Measurements from ENCODE around the gene RHO.
"Not testable (repeated sequence)": the region's sequence is repeated elsewhere in the genome, so short reads cannot be mapped to it uniquely, and the experiment has no call there.

Gene RHO

GRCh38 chr3:129499604-129500333, 28.7 kb upstream of the RHO start:
- not testable (repeated sequence) for DNase-seq

GRCh38 chr3:129500334-129500658, 28.1 kb upstream of the RHO start:
- no peak for DNase-seq

- no peak for DNase-seq
Measured at GRCh38 chr3:129501630-129502029, 26.8 kb upstream of the RHO start.

- DNase-seq: no peak
Measured at GRCh38 chr3:129502641-129503408, 25.6 kb upstream of the RHO start.

GRCh38 chr3:129503471-129504291, 24.8 kb upstream of the RHO start:
- no peak for DNase-seq

- DNase-seq: no peak
Measured at GRCh38 chr3:129504471-129505100, 23.9 kb upstream of the RHO start.

DNA sequence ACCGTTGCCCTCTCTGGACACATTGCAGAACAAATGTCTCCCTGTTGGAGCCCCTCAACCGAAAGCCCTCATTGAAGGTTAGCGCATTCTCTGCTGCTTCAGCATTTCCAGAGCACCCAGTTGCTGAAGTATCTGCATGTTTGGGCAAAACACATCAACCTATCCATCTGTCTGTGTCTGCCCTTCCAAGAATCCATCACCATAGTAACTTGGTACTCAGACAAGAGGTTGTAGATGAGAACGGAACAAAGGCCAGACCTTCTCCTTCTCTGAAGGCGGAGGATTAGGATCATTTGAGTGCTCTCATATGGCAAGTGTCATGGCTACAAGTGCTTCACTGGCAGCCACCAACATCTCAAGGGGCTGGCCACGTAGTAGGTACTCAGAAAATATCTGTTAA, 23.1 kb upstream of the RHO start:
- no peak for DNase-seq

DNA sequence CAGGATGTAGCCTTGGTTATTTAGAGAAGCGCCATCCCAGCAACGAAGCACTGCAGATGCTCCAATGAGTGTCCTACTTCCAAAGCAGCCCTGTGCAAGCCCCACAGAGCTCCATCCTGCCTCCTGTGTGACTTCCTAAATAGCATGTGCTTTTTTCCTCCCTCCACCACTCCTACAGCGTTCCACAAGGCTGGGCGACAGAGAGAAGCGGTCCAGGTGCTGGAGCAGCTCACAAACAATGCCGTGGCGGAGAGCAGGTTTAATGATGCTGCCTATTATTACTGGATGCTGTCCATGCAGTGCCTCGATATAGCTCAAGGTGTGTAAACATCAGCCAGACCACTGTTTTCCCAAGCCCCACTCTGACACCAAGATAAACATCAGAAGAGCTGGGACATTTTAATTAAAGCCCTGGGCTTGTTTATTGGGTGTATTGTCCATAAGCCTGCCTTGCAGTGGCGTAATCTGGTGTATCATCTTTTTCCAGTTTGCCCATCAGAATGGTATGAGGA, 22.2 kb upstream of the RHO start:
- DNase-seq: no peak

DNA sequence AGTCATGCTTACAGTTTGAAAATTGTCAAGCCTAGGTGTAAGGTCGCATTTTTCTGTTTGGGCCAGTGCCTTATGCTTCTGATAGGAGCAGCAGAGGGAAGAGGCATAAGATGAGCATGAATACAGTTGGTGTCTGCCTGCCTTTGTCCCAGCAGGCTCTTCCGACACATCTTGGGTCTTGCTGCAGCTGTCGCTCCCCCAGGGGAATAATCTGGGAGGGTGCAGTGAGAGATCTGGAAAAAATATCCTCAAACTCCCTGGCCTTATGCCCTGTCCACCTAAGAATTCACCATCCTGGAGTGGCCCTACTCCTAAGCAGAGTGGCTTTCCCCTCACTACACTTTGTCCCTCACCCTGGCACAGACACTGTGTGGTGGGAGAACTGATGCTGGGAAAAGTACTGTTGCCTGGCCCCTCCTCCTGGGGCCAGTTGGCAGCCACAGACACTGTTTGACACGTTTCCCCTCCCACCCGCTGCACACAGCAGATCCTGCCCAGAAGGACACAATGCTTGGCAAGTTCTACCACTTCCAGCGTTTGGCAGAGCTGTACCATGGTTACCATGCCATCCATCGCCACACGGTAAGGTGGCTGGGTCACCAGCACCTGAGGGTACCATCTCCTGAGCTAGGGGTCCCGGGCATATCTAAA, 21.1 kb upstream of the RHO start:
- no peak for DNase-seq

DNA sequence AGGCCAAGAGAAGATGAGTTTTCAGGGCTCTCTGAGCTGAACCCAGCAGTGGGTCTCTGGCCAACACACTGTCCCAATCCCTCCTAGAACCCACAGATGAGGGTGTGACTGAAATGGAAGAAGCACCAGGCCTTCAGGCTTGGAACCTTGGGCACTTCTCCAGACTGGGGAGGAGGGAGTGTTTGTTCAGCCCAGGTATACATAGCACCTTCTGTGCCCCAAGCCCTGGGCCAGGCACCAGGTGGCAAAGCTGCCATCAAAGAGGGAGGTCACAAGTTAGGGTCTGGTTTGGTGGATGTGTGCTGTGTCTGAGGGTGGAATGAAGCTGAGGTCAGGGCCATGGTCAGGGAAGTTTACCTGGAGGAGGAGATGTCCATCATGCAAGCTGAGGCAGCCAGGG, 15.8 kb upstream of the RHO start:
- no peak for DNase-seq

DNA sequence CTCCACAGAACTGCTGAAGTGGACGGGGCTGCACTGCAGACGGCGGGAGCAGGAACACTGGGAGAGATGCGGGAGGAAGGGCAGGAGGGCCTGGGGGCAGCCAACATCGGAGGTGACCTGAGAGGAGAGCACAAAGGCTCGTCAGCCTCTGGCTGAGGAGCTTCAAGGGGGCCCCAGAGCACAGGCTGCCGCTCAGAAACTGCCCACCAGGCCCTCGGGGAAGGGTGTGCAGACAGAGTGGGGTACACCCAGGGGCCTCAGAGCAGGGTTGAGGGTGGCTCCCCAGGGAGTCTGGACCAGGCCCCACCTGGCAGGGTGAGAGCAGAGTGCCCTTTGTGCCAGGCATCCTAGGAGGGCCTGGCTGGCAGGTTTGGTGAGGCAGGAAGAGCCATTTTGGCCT, 14.7 kb upstream of the RHO start:
- no peak for DNase-seq

- DNase-seq: no peak
Measured at GRCh38 chr3:129514110-129514509, 14.3 kb upstream of the RHO start.

DNA sequence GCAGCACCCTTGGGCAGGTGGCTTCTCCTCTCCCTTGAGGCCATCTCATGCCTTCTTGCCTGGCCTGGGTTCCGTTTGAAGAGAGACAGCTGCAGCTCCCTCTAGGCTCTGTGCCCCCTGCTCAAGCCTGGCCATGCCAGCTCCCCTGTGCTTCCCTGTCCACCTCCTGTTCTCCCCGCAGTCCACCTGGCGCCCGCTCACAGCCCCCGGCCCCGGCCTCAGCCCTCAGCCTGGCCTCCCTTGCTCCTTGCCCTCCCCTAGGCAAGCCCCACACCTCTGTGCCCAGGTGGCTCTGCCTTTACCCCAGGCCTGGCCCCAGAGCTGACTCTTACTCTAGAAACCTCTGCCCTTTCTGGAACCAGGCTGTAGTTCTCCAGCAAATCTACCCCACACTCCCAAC, 13.9 kb upstream of the RHO start:
- DNase-seq: no peak

DNA sequence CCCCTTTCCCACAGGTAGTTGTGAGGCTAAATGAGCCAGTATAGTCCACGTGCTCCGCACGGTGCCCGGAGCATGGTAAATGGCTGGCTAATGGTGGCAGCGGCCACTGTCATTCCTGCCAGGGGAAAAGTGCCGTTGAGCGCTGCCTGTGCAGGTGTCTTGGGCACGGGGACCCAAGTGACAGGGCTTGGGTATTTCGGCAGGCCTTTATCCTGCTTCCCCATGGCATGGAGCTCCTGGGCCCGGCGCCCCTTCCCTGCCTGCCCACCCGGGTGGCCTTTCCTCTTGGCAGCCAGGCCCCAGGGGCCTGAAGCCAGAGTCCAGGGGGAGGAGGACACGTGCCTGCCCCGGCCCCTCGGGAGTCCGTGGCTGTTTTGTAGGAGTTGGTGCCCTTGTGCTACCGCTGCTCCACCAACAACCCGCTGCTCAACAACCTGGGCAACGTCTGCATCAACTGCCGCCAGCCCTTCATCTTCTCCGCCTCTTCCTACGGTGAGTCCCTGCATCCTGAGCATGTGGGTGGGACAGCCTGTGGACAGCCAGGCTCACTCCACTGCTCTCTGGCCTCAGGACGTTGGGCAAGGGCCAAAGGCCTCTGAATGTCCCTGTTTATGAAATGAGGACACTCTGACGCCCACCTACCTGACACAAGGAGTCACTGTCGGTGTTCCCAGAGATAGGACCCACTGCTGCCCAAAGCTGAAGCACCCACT, 13.2 kb upstream of the RHO start:
- DNase-seq: not testable (repeated sequence)

- DNase-seq: not testable (repeated sequence)
Measured at GRCh38 chr3:129515821-129516432, 12.5 kb upstream of the RHO start.

- DNase-seq: no peak
Measured at GRCh38 chr3:129517516-129517915, 10.9 kb upstream of the RHO start.

DNA sequence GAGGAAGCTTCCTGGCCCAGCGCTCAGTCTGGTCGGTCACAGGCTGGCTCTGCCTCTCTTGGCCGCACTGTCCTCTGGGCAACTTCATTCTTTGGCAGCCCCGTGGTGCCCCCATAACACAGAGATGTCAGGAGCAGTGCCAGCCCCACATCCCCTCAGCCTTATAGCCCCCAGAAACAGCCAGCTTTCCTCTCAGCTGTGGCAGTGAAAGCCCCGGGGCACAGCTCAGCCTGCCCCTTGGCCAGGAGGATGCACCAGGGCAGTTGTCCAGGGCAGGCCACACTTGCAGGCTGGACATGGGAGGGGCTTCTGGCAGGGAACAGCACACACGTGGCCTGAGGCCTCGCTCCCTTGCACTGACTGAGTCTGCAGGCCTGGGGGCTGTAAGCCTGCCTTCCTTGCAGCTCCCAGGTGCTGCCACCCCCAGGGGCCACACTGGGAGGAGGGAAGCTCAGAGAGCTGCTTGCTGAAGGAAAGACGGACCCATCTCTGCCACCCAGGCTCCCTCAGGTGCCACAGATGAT, 10.3 kb upstream of the RHO start:
- DNase-seq: no peak

GRCh38 chr3:129518581-129518980, 9.9 kb upstream of the RHO start:
- DNase-seq: no peak

- DNase-seq: no peak
Measured at GRCh38 chr3:129519449-129519848, 9.0 kb upstream of the RHO start.

GRCh38 chr3:129519896-129520715, 8.3 kb upstream of the RHO start:
- DNase-seq: no peak
